DOHH2 (cell line): Measurements from ENCODE around the gene LKAAEAR1.
"Not testable (repeated sequence)": the region's sequence is repeated elsewhere in the genome, so short reads cannot be mapped to it uniquely, and the experiment has no call there.

Experiments used
- H3F3A ChIP-seq: fragments of 200-600 bp; sonication (generic), shearing (Covaris generic); 2 replicates; pipeline ENCODE4 v1.6.0; 2016; ENCODE audit warnings: antibody characterized with exemption, mild to moderate bottlenecking; ENCODE audit not compliant: control insufficient read depth, insufficient read depth
- H3K27ac ChIP-seq: fragments of 200-600 bp; sonication (generic); 2 replicates; pipeline ENCODE4 v1.5.1; 2014; ENCODE audit warnings: low read depth, mild to moderate bottlenecking, low read length, moderate library complexity
- H3K27me3 ChIP-seq: fragments of 200-600 bp; sonication (generic); 2 replicates; pipeline ENCODE4 v1.6.1; 2014; ENCODE audit warnings: mild to moderate bottlenecking, low read length, mixed read lengths; ENCODE audit not compliant: control insufficient read depth
- H3K36me3 ChIP-seq: fragments of 200-600 bp; sonication (generic); 2 replicates; pipeline ENCODE4 v1.6.1; 2014; ENCODE audit warnings: mild to moderate bottlenecking, low read length, moderate library complexity, mixed read lengths; ENCODE audit not compliant: control insufficient read depth
- H3K4me1 ChIP-seq: fragments of 200-600 bp; sonication (generic); 2 replicates; pipeline ENCODE4 v1.6.1; 2014; ENCODE audit warnings: mild to moderate bottlenecking, low read length, mixed read lengths; ENCODE audit not compliant: control insufficient read depth
- H3K4me2 ChIP-seq: fragments of 200-600 bp; sonication (generic); 2 replicates; pipeline ENCODE4 v1.6.0; 2014; ENCODE audit warnings: mild to moderate bottlenecking, low read length, moderate library complexity
- H3K4me3 ChIP-seq: fragments of 200-600 bp; sonication (generic); 2 replicates; pipeline ENCODE4 v1.5.1; 2014; ENCODE audit warnings: mild to moderate bottlenecking, low read length, mixed read lengths
- H3K79me2 ChIP-seq: fragments of 200-600 bp; sonication (generic); 2 replicates; pipeline ENCODE4 v1.6.1; 2014; ENCODE audit warnings: mild to moderate bottlenecking, low read length, mixed read lengths; ENCODE audit not compliant: control insufficient read depth
- H3K9me2 ChIP-seq: fragments of 200-600 bp; sonication (generic); replicated peaks from 2 replicates; pipeline ENCODE4 v1.6.1; 2014; ENCODE audit warnings: mild to moderate bottlenecking, low read length, mixed read lengths; ENCODE audit not compliant: control insufficient read depth
- H3K9me3 ChIP-seq: fragments of 200-600 bp; sonication (generic); 2 replicates; pipeline ENCODE4 v1.6.1; 2014; ENCODE audit warnings: antibody characterized with exemption, low read length, mixed read lengths; ENCODE audit not compliant: control insufficient read depth, insufficient read depth
- H4K20me1 ChIP-seq: fragments of 200-600 bp; sonication (generic); 2 replicates; pipeline ENCODE4 v1.6.0; 2014; ENCODE audit warnings: low read depth, mild to moderate bottlenecking, antibody characterized with exemption, low read length, moderate library complexity; ENCODE audit not compliant: control insufficient read depth, insufficient read depth
- CTCF ChIP-seq: fragments of 200-600 bp; sonication (generic); IDR thresholded peaks from one replicate; pipeline ENCODE4 v1.5.1; 2014; ENCODE audit warnings: antibody characterized with exemption, mild to moderate bottlenecking, low read depth, low read length; ENCODE audit not compliant: poor library complexity, severe bottlenecking
- EZH2phosphoT487 ChIP-seq: fragments of 200-600 bp; sonication (generic); IDR thresholded peaks from 2 replicates; pipeline ENCODE4 v1.6.1; 2017; ENCODE audit warnings: borderline replicate concordance, mild to moderate bottlenecking, antibody characterized with exemption, low read length, moderate library complexity, mixed read lengths

LKAAEAR1 gene

DNA sequence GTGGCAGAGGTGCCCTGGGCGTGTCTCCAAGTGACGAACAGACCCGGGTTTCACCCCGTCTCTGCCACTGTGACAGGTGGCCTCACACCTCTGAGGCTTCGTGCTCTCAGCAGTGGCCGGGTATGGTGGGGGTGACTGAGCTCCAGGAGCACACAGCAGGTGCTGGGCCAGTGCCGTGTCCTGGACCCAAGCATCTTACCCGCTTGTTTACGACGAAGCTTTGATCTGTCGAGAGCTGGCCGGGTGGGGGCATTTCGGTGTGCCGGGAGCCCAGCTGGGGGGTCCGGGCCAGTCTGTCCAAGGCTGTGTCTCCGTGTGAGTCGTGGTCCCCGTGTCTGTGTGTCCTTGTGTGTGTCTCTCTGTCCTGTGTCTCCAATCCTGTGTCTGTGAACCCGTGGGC lies 7.1 kb upstream of the LKAAEAR1 start:
- Histone ChIP-seq H3K36me3 (no peaks in the 10 kb centered on the region), H3F3A (no peaks in the 10 kb centered on the region), H3K79me2 (no peaks in the 10 kb centered on the region), H3K4me3 (no peak overlapping the region), H3K4me2 (no peak overlapping the region), H3K9me2 (no peaks in the 10 kb centered on the region), H3K4me1 (no peaks in the 10 kb centered on the region), H4K20me1 (no peaks in the 10 kb centered on the region), H3K27ac (no peak overlapping the region), H3K27me3 (peaks cover 3% of the 10 kb centered on the region; the same call in 1 of the 2 replicates), H3K9me3 (peaks cover 9% of the 10 kb centered on the region; the same call in 1 of the 2 replicates)
- TF ChIP-seq CTCF (no peak), EZH2phosphoT487 (no peak)

DNA sequence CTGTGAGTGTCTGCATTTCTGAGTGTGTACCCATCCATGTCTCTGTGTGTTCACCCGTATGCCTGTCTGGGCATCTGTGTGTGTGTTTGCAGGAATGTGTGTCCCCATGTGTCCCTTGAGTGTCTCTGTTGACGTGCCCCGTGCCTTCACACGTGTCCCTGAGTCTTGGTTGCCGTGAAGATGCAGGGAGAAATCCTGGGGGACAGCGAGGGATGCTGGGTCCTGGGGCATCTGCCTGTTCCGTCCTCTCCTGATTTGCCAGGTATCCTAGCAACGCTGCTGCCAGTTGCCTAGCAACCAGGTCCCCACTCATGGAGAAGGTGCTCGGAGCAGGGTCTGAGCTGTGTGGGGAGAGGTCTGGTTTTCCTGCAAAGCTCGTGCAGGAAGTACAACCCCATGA lies 6.0 kb upstream of the LKAAEAR1 start:
- H3F3A ChIP-seq: no peaks in the 10 kb centered on the region
- H3K27me3 ChIP-seq: peaks cover 4% of the 10 kb centered on the region; the same call in 1 of the 2 replicates
- peaks cover 7% of the 10 kb centered on the region; the same call in 1 of the 2 replicates for H3K9me3 ChIP-seq
- H4K20me1 ChIP-seq: no peaks in the 10 kb centered on the region
- H3K4me3 ChIP-seq: no peak overlapping the region
- no peaks in the 10 kb centered on the region for H3K79me2 ChIP-seq
- no peaks in the 10 kb centered on the region for H3K9me2 ChIP-seq
- no peaks in the 10 kb centered on the region for H3K36me3 ChIP-seq
- H3K27ac ChIP-seq: no peak overlapping the region
- no peak overlapping the region for H3K4me2 ChIP-seq
- TF ChIP-seq CTCF: no peak
- no peak for TF ChIP-seq EZH2phosphoT487
- no peaks in the 10 kb centered on the region for H3K4me1 ChIP-seq

DNA sequence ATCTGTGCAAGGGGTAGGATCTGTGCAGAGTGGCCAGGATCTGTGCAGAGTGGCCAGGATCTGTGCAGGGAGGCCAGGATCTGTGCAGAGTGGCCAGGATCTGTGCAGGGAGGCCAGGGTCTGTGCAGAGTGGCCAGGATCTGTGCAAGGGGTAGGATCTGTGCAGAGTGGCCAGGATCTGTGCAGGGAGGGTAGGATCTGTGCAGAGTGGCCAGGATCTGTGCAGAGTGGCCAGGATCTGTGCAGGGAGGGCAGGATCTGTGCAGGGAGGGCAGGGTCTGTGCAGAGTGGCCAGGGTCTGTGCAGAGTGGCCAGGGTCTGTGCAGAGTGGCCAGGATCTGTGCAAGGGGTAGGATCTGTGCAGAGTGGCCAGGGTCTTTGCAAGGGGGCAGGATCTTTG lies 4.4 kb upstream of the LKAAEAR1 start:
- not testable (repeated sequence) for H3K4me3 ChIP-seq, H3K9me3 ChIP-seq, H3K4me1 ChIP-seq, H3K9me2 ChIP-seq, H3K79me2 ChIP-seq, H3K36me3 ChIP-seq, H3K27ac ChIP-seq, H3K4me2 ChIP-seq, H4K20me1 ChIP-seq, H3F3A ChIP-seq
- peaks cover 20% of the 10 kb centered on the region for H3K27me3 ChIP-seq

DNA sequence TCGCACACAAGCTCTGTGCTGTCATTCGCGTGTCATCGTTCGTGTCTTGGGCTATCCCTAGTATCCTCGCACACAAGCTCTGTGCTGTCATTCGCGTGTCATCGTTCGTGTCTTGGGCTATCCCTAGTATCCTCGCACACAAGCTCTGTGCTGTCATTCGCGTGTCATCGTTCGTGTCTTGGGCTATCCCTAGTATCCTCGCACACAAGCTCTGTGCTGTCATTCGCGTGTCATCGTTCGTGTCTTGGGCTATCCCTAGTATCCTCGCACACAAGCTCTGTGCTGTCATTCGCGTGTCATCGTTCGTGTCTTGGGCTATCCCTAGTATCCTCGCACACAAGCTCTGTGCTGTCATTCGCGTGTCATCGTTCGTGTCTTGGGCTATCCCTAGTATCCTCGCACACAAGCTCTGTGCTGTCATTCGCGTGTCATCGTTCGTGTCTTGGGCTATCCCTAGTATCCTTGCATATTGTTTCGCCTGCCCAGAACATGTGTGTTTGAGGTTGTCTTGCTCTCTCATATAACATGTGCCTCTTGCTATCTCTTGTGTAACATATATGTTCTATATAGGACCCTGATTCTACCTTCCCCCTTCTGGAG lies 3.1 kb upstream of the LKAAEAR1 start:
- not testable (repeated sequence) for H3K9me3 ChIP-seq, H3K27ac ChIP-seq, H3K36me3 ChIP-seq, H3K4me3 ChIP-seq, H3K9me2 ChIP-seq, H3K79me2 ChIP-seq, H4K20me1 ChIP-seq, H3F3A ChIP-seq, H3K4me2 ChIP-seq
- Histone ChIP-seq H3K27me3 (peaks cover 26% of the 10 kb centered on the region), H3K4me1 (peaks cover 13% of the 10 kb centered on the region)
